Skeletal muscle tissue (tissue), 4 donors: ENCODE data around the gene DDI2. TPM values are rescaled to one million over a fixed set of nuclear protein-coding genes. Genes with fewer than 3 reads are reported as not detected.

Source experiments
- H3K27ac ChIP-seq: one replicate; pipeline ENCODE4 v1.7.0; 2013; ENCODE audit warnings: mild to moderate bottlenecking, low read depth, low read length, inconsistent platforms
- H3K27me3 ChIP-seq, 3 donors: one replicate each; pipeline ENCODE4 v1.7.0; 2013; ENCODE audit warnings: low read length in 3 of 3; ENCODE audit not compliant: control insufficient read depth in 3 of 3, insufficient read depth in 3 of 3
- H3K36me3 ChIP-seq, 3 donors: one replicate each; pipeline ENCODE4 v1.7.0; 2013; ENCODE audit warnings: low read length in 3 of 3; ENCODE audit not compliant: control insufficient read depth in 3 of 3, insufficient read depth in 3 of 3
- H3K4me1 ChIP-seq, 3 donors: one replicate each; pipeline ENCODE4 v1.7.0; 2013; ENCODE audit warnings: low read length in 3 of 3, mild to moderate bottlenecking in 3 of 3; ENCODE audit not compliant: control insufficient read depth in 3 of 3, insufficient read depth in 3 of 3
- H3K4me3 ChIP-seq, 3 donors: one replicate each; pipeline ENCODE4 v1.7.0; 2013; ENCODE audit warnings: low read length in 3 of 3
- H3K9ac ChIP-seq, 3 donors: one replicate each; pipeline ENCODE4 v1.7.0; 2013; ENCODE audit warnings: low read length in 3 of 3, mild to moderate bottlenecking in 3 of 3, moderate library complexity in 2 of 3, low read depth in 1 of 3
- H3K9me3 ChIP-seq, 3 donors: one replicate each; pipeline ENCODE4 v1.7.0; 2013; ENCODE audit warnings: low read length in 3 of 3; ENCODE audit not compliant: control insufficient read depth in 3 of 3
- total RNA-seq: library from RNA; depleted of rRNA; stranded (reverse); fragments of >200 nt; gene quantifications from one replicate; pipeline ENCODE4 v1.2.3, GENCODE V29; 2014
- donor health status: Osteomylitis.

DDI2 gene
- total RNA-seq, 1 donor from 2014 or later: 30.8 TPM

GRCh38 chr1:15657021-15657420 is 39.8 kb downstream of the DDI2 start:
- Histone ChIP-seq H3K36me3 (peaks cover 25 to 48% (median 43%) of the 10 kb centered on the region in 3 donors), H3K9ac (peak overlapping the region in 1 of 3 donors; percentile 9), H3K27ac (peak overlapping the region; percentile 58), H3K4me1 (peaks cover 10 to 15% (median 14%) of the 10 kb centered on the region in 3 donors), H3K27me3 (no peaks in the 10 kb centered on the region), H3K9me3 (no peaks in the 10 kb centered on the region), H3K4me3 (no peak overlapping the region)

DNA sequence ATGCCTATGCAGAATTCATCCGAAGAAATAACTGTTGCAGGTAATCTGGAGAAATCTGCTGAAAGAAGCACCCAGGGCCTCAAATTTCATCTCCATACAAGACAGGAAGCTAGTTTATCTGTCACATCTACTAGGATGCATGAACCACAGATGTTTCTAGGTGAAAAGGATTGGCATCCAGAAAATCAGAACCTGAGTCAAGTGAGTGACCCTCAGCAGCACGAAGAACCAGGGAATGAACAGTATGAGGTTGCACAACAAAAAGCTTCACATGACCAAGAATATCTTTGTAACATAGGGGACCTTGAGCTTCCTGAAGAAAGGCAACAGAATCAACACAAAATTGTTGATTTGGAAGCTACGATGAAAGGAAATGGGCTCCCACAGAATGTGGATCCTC is 42.9 kb downstream of the DDI2 start:
- Histone ChIP-seq H3K36me3 (peaks cover 21 to 44% (median 43%) of the 10 kb centered on the region in 3 donors), H3K9me3 (no peaks in the 10 kb centered on the region), H3K27ac (no peak overlapping the region), H3K4me1 (peaks cover 10 to 20% (median 14%) of the 10 kb centered on the region in 3 donors), H3K4me3 (no peak overlapping the region), H3K9ac (no peak overlapping the region), H3K27me3 (no peaks in the 10 kb centered on the region)

DNA sequence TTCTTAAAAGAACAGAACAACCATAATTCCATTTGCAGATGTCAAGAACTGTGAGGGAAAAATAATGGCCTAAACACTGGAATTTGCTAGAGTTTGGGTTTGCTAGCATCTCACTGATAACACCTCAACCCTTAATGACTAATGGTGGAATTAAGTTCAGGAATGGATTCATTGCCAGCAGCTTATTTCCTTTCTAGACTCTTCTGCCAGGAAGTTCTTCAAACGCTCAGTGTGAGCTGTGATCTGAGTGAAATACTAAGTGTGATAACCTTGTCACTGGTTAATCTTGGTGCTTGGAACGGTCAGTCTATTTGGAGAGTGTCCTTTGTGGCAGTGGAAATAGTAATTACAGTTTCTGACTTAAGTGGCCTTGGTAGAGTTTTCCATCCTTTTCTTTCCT is 45.2 kb downstream of the DDI2 start:
- no peaks in the 10 kb centered on the region for H3K27me3 ChIP-seq
- H3K36me3 ChIP-seq: peaks cover 21 to 37% (median 33%) of the 10 kb centered on the region in 3 donors
- H3K4me3 ChIP-seq: no peak overlapping the region
- no peak overlapping the region for H3K27ac ChIP-seq
- H3K4me1 ChIP-seq: peaks cover 1 to 10% (median 5%) of the 10 kb centered on the region in 3 donors
- H3K9ac ChIP-seq: no peak overlapping the region
- H3K9me3 ChIP-seq: no peaks in the 10 kb centered on the region

DNA sequence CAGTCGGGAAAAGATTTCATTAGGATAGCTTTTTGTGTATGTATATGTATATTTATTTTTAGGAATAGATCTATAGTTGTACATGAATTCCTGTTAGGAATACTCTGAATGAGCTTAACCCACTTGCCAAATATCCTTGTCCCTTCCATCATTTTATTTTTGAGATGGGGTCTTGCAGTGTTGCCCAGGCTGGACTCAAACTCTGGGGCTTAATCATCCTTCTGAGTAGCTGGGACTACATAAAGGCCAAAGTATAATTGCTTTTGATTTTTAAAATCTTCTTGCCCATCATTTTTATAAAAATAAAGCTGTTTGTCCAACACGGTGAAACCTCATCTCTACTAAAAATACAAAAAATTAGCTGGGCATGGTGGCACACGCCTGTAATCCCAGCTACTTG is 46.7 kb downstream of the DDI2 start:
- no peak overlapping the region for H3K4me3 ChIP-seq
- no peaks in the 10 kb centered on the region for H3K9me3 ChIP-seq
- H3K27me3 ChIP-seq: no peaks in the 10 kb centered on the region
- H3K4me1 ChIP-seq: peaks cover 0 to 6% (median 5%) of the 10 kb centered on the region in 3 donors
- no peak overlapping the region for H3K9ac ChIP-seq
- no peak overlapping the region for H3K27ac ChIP-seq
- H3K36me3 ChIP-seq: peaks cover 21 to 36% (median 33%) of the 10 kb centered on the region in 3 donors

- peaks cover 0 to 3% (median 2%) of the 10 kb centered on the region in 3 donors for H3K36me3 ChIP-seq
- H3K9me3 ChIP-seq: no peaks in the 10 kb centered on the region
- H3K9ac ChIP-seq: no peak overlapping the region
- no peaks in the 10 kb centered on the region for H3K27me3 ChIP-seq
- H3K4me1 ChIP-seq: peaks cover 0 to 8% (median 8%) of the 10 kb centered on the region in 3 donors
- no peak overlapping the region for H3K4me3 ChIP-seq
- no peak overlapping the region for H3K27ac ChIP-seq
Observed at GRCh38 chr1:15667362-15667761, 50.1 kb downstream of the DDI2 start.

DNA sequence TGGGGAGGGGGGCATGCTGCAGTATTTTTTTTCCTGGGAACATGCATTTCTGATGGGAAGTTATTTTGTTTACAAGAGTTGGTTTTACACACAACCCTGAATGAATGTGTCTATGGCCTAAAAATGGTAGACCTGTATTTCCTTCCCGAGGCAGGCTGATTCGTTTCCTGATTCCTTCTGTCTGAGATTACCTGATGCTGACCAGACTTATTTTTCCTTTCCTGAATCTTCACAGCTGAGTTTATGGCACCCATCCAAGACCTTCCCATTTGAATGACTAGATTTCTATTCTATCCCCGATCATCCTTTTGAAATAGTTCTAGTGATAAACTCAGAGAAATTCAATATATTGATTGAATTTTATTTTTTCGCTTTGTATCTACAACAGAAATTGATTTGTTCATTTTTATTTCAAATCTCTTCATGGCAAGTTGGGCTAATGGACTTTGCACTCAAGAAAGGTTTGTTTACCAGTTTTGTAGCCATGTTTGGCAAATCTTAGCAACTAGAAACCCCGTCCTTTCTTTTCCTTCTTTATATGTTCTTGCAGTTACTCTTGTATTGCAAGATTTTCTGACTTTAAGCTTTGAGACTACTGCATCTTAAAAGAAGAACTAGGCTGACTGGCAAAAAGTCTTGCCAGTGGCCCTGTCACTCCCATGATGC is 51.0 kb downstream of the DDI2 start:
- H3K9ac ChIP-seq: no peak overlapping the region
- H3K4me1 ChIP-seq: peaks cover 0 to 8% (median 4%) of the 10 kb centered on the region in 3 donors
- H3K27me3 ChIP-seq: no peaks in the 10 kb centered on the region
- no peak overlapping the region for H3K4me3 ChIP-seq
- H3K36me3 ChIP-seq: no peaks in the 10 kb centered on the region
- no peak overlapping the region for H3K27ac ChIP-seq
- no peaks in the 10 kb centered on the region for H3K9me3 ChIP-seq

- H3K27ac ChIP-seq: no peak overlapping the region
- H3K9ac ChIP-seq: no peak overlapping the region
- H3K4me3 ChIP-seq: no peak overlapping the region
Observed at GRCh38 chr1:15669074-15669473, 51.8 kb downstream of the DDI2 start.

GRCh38 chr1:15669864-15670263 is 52.6 kb downstream of the DDI2 start:
- Histone ChIP-seq H3K4me1 (peaks cover 0 to 8% (median 4%) of the 10 kb centered on the region in 3 donors), H3K4me3 (no peak overlapping the region), H3K27ac (no peak overlapping the region), H3K9ac (no peak overlapping the region), H3K27me3 (no peaks in the 10 kb centered on the region), H3K9me3 (no peaks in the 10 kb centered on the region), H3K36me3 (no peaks in the 10 kb centered on the region)

More at GRCh38 chr1:15669074-15669473, 51.8 kb downstream of the DDI2 start:
- peaks cover 0 to 8% (median 4%) of the 10 kb centered on the region in 3 donors for H3K4me1 ChIP-seq
- H3K27me3 ChIP-seq: no peaks in the 10 kb centered on the region
- no peaks in the 10 kb centered on the region for H3K9me3 ChIP-seq
- H3K36me3 ChIP-seq: no peaks in the 10 kb centered on the region

GRCh38 chr1:15671430-15671829 is 54.2 kb downstream of the DDI2 start:
- Histone ChIP-seq H3K9me3 (no peaks in the 10 kb centered on the region), H3K36me3 (no peaks in the 10 kb centered on the region), H3K4me1 (peaks cover 0 to 14% (median 4%) of the 10 kb centered on the region in 3 donors), H3K27ac (no peak overlapping the region), H3K9ac (no peak overlapping the region), H3K4me3 (no peak overlapping the region), H3K27me3 (no peaks in the 10 kb centered on the region)

DNA sequence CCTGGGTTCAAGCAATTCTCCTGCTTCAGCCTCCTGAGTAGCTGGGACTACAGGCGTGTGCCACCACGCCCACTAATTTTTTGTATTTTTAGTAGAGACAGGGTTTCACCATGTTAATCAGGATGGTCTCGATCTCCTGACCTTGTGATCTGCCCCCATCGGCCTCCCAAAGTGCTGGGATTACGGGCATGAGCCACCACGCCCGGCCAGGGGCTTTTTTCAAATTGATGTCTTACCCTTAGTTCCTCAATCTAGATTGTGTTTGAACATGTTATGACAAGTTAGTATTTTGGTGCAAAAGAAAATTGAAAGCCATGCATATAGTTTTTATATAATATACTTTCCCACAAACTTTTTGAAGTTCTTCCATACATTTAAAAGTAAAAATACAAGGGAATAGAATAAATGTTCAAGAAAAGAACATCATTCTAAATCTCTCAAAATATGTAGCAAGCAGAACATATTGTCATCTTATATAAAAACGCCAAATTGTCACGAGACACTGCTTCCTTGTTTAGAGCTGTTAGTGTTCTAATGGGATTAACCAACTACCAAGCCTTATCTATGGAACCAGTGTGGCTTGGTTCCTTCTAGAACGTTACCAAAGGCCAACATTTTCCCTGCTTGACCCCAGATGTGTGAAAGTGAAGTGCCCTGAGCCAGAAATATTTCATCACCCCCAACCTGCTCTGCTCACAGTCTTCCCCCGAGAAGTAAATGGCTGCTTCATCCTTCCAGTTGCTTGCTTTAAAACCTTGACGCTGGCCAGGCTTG is 57.3 kb downstream of the DDI2 start:
- no peaks in the 10 kb centered on the region for H3K27me3 ChIP-seq
- H3K4me3 ChIP-seq: no peak overlapping the region
- H3K9ac ChIP-seq: no peak overlapping the region
- H3K36me3 ChIP-seq: no peaks in the 10 kb centered on the region
- H3K4me1 ChIP-seq: peaks cover 0 to 9% (median 4%) of the 10 kb centered on the region in 3 donors
- H3K9me3 ChIP-seq: no peaks in the 10 kb centered on the region
- no peak overlapping the region for H3K27ac ChIP-seq
